SK-N-MC (cell line): Measurements from ENCODE around the gene CDH4.

Source experiments
- EZH2 ChIP-seq: fragments of 200-600 bp; sonication (generic); IDR thresholded peaks from one replicate; pipeline ENCODE4 v1.6.1; 2017; ENCODE audit warnings: antibody characterized with exemption
- FOXP2 ChIP-seq: optimal IDR thresholded peaks from 2 replicates; pipeline ENCODE3; 2011; ENCODE audit warnings: mild to moderate bottlenecking, moderate library complexity; ENCODE audit not compliant: insufficient read depth; ENCODE audit errors: extremely low read length, control extremely low read depth
- POLR2AphosphoS5 ChIP-seq: IDR thresholded peaks from 2 replicates; pipeline ENCODE4 v1.6.1; 2012; ENCODE audit warnings: mild to moderate bottlenecking, low read depth, low read length, borderline replicate concordance

DNA sequence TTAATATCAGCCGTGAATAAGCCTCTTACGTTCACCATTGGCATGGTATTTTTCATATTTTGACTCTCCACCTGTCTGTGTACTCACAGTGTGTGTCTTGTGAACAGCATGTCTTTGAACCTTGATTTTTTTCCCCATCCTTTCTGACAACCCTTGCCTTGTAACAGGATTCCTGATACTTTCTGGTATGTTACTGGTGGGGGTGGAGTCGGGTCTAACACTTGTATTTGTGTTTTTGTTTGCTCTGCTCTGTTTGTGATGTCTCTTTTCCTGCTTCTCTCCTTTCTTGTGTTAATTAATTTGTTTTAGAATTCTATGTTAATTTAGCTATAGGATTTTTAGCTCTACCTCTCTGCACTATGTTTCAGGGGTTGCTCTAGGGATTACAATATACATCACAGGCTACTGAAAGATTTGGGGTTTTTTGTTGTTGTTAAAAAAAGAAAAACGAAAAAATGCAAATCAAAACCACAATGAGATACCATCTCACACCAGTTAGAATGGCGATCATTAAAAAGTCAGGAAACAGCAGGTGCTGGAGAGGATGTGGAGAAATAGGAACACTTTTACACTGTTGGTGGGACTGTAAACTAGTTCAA is 245.1 kb downstream of the CDH4 start:
- TF ChIP-seq EZH2 (no peak), POLR2AphosphoS5 (no peak), FOXP2 (no peak)
